HG03565 (cell line): ENCODE measurements around the gene SEMA5A.

Experiments used
- ATAC-seq: cut with Tn5 transposase; IDR thresholded peaks from one replicate; pipeline ENCODE4 v1.9.1; 2021; ENCODE audit warnings: mild to moderate bottlenecking, moderate library complexity; ENCODE audit not compliant: unreplicated experiment

Gene SEMA5A

DNA sequence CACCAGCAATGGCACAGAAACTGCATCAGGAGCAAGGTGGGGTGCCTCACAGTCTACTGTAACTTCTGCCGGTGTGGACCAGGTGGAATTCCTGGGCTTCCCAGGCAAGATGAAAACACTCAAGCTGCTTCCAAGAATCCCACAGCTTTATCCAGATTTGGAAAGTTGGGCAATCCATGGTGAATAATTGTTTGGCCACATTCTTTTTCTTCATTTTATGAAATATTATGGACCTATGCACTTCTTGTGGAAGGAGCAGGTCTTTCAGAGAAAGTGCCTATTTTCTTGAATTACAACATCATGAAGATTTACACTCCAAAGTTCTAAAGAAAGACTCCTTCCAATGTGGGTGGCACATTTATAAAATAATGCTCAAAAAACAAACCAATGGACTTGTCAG is 503.6 kb downstream of the SEMA5A start:
- no peak for ATAC-seq

DNA sequence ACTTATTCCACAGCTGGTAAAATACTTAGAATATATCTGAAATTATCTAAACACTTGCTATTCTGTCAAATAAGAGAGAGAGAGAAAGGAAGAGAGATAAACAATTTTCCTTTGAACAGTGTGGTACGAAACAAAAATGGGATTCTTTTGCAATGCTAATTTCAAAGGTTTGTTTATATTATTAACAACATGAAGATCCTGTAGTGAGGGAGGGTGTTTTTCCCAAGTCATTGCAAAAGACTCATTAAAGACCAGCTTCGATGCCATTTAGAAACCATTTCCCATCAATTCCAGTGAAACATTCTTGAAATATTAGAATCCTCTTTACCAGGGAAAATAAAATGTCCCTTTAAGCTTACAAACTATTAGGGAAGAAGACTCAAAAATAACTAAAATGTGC is 505.4 kb downstream of the SEMA5A start:
- ATAC-seq: no peak

DNA sequence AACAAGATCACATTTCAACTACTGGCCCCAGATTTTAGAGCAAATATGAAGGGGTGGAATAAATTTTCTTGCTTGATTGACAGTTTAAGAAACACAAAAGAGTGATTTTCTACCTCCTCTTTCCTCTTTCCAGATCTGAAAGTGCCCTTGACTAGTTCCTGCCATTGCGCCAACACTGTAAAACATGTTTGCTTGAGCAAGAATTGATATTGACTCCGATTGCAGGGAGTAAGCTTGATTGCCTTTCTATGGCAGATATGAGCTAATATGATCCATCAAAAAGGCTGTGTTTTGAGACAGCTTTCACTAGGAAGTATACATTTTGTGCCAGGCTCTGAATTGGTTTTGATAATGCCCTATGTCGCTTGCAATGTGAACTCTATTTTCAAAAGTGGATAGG is 508.8 kb downstream of the SEMA5A start:
- ATAC-seq: no peak

DNA sequence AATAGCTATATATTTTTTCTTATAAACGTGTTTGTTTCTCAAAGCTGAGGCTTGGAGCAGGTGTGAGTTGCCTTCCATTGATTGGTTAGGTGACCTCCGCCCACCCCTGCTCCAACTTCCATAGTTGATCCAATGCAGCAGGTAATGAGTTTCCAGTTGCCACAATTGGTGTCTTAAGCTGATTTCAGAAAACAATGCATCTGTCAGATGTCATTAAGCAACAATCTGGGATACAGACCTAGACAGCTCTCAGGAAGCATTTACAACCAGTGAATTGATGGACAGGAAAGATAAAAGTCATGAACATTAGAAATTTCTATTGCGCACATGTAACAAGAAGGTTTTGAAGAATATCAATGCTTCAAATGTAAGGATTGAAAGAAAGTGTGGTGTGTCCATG is 510.5 kb downstream of the SEMA5A start:
- no peak for ATAC-seq

DNA sequence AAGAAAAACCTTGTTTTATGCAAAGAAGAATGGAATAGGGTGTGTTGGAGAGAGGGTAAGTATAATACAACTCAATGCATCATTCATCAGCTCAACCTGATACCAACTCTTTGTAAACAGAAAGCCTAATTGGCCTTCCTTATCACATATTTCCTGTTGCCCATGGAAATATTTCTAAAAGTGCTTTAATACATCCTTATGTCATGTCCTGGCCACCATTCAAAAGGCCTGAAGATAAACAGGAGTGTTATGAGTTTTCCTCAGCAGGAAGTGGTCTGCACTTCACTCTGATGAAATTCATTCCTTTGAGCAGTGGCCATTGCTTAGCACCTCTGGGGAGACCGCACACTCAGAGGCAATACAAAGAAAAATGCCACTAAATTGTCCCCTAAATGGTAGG is 511.2 kb downstream of the SEMA5A start:
- no peak for ATAC-seq

DNA sequence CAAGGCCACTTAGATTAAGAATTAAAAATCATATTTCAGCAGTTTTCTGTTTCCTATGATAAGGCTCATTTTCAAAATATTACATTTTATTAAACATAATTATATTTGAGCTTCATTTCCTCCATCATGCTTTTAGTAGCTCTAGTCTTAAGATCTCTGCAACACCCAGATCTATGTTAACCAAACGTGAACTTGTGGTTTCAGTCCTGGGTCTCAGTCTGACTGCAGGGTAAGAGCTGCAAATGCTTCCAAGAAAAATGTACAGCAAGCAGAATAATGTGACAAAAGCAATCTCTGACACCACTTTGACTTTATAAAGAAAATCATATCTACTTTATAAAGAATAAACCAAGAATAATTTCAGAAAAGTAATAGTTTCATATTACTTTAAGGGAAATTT is 512.4 kb downstream of the SEMA5A start:
- ATAC-seq: no peak

DNA sequence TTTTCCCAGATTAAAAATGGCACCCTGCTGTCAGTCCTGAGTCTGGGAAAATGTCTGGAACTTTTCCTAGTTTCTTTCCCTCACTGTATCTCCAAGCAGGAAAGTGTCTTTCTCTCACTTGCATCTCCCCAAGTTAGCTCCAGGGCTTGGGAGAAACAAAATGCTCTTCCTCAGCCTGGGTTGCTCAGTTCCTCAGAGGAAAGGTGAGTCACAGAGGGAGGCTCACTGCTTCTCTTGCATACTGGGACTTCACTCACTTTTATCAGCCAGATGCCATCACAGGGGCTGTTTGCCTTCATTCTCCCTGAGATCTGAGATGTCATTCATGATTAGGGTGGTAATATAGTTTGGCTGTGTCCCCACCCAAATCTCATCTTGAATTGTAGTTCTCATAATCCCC is 519.9 kb downstream of the SEMA5A start:
- ATAC-seq: no peak

DNA sequence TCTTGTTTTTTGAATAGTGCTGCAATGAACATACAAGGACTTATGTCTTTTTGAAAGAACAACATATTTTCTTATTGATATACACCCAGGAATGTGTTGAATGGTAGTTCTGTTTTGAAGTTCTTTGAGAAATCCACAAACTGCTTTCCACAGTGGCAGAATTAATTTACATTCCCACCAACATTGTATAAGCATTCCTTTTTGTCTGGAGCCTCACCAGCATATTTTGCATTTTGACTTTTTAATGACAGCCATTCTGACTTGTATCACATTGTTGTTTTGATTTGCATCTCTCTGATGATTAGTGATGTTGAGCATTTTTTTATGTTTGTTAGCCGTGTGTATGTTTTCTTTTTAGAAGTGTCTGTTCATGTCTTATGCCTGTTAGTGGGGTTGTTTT is 524.9 kb downstream of the SEMA5A start:
- no peak for ATAC-seq

DNA sequence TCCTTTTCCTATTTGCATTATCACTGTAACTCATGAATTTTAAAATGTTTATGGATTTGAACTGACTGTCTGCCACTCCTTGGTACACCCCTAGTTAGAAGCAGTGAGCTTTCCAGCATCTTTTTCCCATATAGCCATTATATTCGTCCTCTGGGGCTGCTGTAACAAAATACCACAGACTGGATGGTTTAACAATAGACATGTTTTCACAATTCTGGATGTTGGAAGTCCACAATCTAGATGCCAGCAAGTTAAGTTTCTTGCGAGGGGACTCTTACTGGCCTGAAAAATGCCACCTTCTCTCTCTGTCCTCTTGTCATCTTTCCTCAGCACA is 530.0 kb downstream of the SEMA5A start:
- no peak for ATAC-seq

DNA sequence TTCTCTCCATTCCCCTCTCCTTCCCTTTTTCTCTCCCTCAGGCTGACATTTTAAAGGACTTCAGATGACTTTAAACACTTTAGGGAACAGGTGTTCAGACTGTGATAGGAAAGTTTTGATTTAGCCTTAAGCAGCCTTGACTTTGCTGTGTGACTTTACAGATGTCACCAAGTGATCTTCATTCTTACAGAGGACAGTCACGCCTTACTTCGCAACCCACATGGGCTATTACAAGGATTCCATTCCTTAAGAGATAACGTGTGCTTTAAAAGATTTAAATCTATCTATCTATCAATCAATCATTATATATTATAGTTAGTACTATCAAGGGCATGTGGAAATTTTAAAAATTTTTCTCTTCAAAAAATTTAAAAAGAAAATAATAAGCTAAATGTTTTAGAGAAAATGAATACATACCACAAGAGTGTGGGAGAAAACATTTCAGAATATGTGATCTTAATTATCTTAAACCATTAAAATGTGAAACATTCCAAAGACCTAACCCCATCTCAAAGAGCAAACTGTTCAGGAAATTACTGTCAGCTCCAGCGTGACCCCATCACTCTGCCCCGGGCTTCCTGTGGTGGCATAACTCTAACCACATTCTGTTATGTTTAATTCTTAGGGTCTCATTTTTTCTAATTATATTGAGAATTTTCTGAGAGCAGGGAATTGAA is 530.5 kb downstream of the SEMA5A start:
- ATAC-seq: no peak

DNA sequence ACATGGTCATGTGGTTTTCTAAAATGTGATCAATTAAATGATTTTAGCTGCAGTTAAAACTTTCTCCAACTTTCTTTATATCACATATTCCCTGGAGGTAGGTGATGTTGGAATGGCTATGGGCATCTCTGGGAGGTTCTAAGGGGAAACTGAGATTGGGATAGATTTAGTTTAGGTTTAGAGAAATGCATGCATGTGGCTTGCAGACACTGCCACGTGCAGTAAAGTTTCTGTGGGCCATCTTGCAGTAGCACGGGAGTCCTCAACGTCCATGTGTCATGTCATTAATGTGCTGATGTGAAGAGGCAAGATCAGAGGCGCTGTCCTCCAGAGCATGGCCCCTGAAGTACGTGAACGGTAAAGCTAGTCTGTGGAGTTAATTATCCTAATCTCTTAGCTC is 532.7 kb downstream of the SEMA5A start:
- no peak for ATAC-seq

DNA sequence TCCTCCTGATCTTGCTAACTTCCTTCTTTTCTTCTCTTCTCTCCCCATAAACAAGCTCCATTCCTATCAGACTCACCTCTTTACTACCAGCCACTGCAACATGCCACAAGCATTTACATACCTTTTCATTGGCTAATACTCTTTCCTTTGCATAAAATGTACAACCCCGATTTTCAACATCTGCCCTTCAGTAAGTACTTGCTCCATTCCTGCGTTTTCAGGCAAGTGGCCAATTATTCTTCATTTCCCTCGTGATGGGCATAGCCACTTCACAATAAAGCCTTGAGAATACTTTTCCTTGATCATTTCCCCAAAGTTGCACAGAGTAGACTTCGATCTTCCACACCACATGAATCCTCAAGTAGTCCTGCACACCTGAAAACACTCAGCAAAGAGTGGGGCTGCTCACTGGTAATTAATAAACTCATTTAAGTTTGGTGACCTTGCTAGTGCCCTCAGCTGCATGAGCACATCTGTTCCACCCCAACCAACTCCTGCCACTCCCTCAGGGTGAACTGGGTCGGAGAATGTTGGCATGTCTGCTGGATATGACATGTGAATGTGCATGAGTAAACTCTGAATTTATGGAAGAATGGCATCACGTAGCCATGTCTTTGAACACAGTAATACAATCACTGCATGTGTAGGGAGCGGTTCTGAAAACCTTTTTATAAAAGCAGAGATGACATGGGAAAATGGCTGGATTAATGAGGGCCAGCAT is 535.8 kb downstream of the SEMA5A start:
- ATAC-seq: no peak

DNA sequence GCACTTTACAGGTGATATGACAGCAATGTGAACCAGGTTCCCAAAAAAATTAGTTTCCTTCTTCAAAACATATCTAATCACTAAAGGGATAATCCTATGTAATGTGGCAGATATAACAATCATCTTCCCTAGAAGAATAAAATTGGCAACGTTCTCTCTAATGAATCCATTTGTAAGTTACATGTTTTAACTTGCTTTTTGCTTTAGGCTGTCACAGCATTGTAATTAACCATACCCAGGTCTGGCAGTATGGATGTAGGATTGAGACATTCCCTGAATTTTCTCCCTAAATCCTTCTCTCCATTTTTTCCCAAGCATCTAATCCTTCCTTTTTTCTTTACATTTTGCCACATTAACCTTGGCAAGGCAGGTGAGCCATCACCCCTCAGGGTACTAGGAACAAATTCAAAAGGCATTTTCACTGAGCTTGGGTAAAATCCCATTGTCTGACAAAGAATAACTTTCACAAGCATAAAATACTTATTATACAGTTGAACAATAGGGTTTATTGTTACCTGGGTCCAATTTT is 548.3 kb downstream of the SEMA5A start:
- ATAC-seq: no peak

DNA sequence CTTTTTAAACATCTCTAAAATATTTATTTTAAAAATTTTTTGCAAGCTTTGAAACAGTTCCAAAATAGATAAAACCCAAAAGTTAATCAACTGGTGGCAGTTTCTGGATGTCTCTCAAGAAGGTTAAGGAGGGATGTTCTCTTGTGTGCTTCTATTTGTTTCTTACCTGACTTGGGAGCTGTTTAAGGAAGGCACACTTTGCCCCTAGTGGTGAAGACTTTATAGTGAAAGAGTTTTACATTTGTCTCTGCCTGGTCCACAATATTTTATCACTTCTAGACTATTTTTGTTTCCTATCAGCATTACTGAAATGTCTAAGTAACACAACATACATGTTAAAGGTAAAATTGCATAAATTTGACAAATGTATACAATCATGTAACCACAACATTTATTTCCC is 552.8 kb downstream of the SEMA5A start:
- peak; percentile 48 for ATAC-seq
